ENCODE measurements around the gene ATP7B.
"Not testable (repeated sequence)": the region's sequence is repeated elsewhere in the genome, so short reads cannot be mapped to it uniquely, and the experiment has no call there.

Gene ATP7B

DNA sequence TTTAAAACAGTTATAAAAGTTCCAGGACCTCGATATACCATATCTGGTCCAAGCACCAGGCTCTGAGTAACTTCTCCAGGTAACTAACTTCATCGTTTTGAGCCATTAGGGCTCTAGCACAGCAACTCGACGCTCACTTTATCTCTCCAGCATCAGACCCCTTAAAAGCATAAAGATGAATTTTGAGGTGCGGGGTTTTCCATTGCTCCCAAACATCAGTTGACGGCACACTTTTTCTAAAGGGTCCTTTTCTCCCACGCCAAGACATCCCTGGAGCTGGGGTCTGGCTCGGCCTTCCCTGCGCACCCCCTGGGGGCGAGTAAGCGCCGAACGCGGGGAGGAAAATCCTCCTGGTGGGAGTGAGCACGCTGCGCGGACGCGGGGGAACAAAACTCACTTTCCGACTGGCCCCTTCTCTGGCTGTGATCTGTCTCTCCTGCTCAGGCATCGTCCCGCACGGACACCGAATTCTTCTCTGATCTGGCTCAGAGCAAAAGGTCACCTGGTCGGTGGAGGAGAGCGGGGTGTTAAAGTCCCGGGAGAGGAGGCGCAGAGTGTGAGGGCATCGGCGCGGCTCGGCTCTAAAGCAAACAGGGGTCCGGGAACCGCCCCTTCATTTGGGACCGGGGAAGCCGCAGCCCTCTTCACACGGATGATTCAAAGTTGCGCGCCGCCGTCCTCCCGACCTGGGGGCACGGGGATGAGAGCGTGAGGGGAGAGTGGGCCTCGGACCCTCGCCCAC, at the start of gene ATP7B:
Gene ATP7B (minus strand): TSS at position 561 of the 742 bp plus-strand sequence. CDS start 113 bp downstream, at position 448.
- peak; percentile 13 for DNase-seq (ENCODE audit: low read depth)

- no peak for DNase-seq (ENCODE audit: low read depth)
These were observed 42.2 kb upstream of the ATP7B start for GRCh38 chr13:52053460-52053859.

DNA sequence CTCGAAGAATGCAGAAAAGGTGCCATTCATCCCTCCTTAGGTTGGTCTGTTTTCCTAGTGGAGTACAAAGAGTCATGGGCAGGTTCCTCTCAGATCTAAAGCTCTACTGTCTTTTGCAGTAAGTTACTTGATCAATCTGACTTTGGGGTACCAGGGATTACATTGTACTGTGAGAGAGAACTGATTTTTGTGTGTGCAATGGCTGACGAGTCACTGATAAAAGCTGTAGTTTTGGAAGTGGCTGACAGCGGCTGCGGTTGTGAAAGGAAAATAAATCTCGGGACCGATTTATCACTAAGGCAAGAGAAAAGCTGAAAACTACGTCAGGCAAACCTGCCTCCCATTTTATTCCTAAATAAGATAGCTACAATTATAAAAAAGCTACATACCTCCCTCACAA, 40.1 kb upstream of the ATP7B start:
- no peak for DNase-seq (ENCODE audit: low read depth)

DNA sequence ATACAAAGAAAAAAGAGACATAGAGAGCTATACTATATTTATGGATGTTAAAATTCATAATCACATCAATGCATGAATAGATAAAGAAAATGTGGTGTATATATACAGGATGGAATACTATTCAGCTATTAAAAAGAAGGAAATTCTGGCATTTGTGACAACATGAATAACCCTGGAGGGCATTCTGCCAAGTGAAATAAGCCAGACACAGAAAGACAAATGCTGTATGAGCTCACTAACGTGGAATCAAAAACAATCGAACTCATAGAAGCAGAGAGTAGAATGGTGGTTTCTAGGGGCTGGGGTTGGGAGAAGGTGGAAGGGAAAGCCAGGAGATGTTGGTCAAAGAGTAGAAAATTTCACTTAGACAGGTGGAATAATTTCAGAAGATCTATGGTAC, 37.3 kb upstream of the ATP7B start:
- no peak for DNase-seq (ENCODE audit: low read depth)

DNA sequence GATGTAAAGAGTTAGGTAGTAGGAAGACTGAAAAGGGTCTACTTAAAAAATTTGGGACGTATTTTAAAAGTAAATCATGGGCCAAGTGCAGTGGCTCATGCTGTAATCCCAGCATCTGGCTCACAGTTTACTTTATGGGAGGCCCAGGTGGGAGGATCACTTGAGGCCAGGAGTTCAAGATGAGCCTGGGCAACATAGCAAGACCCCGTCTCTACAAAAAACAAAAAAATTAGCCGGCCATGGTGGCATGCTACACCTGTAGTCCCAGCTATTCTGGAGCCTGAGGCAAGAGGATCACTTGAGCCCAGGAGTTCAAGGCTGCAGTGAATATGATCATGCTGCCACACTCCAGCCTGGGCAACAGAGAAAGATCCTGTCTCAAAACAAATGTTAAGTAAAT, 36.2 kb upstream of the ATP7B start:
- DNase-seq (ENCODE audit: low read depth), result no peak

DNA sequence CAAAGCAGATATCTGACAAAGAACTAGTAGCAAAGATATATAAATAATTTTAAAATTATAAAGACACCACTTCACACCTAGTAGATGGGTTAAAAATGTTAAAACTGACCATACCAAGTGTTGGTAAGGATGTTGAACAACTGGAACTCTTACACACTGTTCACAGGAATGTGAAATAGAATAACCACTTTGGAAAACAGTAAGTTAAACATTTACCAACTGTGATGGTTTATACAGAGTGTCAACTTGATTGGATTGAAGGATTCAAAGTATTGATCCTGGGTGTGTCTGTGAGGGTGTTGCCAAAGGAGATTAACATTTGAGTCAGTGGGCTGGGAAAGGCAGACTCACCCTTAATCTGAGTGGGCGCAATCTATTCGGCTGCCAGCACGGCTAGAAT, 32.4 kb upstream of the ATP7B start:
- DNase-seq (ENCODE audit: low read depth), result no peak

GRCh38 chr13:52036037-52036436, 24.8 kb upstream of the ATP7B start:
- no peak for DNase-seq (ENCODE audit: low read depth)

DNA sequence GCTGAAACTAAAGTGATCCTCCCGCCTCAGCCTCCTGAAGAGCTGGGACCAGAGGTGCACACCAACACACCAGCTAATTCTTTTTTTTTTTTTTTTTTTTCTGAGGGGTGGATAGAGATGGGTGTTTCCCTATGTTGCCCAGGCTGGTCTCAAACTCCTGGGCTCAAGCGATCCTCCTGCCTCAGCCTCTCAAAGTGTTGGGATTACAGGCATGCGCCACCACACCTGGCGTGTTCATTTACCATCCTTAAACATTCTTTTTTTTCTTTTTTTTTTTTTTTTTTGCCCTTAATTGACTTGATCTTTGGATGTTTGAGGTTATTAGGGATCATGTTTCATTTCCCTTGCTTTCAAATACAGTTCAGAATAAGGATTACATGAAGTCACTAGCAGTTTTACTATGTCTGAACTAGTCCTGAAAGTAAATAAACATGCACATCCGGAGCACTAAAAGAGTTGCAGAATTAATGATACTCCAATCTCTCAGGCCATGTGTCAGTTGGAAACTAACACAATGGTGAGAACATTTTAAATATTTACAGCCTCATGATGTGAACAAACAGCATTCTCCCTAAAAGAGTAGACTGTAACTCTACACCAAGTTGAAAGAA, 23.5 kb upstream of the ATP7B start:
- DNase-seq (ENCODE audit: low read depth), result no peak

- no peak for DNase-seq (ENCODE audit: low read depth)
These were observed 21.8 kb upstream of the ATP7B start for GRCh38 chr13:52033039-52033438.

DNA sequence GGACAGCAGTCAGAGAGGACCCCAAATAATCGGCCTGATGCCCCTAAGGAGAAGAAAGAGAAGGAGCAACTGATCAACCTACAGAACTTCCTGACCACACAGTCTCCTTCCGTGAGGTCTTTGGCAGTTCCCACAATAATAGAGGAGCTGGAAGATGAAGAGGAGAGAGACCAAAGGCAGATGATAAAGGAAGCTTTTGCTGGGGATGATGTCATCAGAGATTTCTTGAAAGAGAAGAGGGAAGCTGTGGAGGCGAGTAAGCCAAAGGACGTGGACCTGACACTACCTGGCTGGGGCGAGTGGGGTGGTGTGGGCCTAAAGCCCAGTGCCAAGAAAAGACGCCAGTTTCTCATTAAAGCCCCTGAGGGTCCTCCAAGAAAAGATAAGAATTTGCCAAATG, 19.2 kb upstream of the ATP7B start:
- DNase-seq (ENCODE audit: low read depth), result not testable (repeated sequence)

DNA sequence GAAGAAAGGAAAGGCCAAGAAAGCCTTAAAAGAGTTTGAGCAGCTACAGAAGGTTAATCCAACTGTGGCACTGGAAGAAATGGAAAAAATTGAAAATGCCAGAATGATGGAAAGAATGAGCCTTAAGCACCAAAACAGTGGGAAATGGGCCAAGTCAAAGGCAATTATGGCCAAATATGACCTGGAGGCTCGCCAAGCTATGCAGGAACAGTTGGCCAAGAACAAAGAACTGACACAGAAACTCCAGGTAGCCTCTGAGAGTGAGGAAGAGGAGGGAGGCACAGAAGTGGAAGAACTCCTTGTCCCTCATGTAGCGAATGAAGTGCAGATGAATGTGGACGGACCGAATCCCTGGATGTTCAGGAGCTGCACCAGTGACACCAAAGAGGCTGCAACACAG, 18.3 kb upstream of the ATP7B start:
- DNase-seq (ENCODE audit: low read depth), result no peak

GRCh38 chr13:52027832-52028231, 16.6 kb upstream of the ATP7B start:
- no peak for DNase-seq (ENCODE audit: low read depth)

- no peak for DNase-seq (ENCODE audit: low read depth)
These were observed 15.0 kb upstream of the ATP7B start for GRCh38 chr13:52026246-52026626.

GRCh38 chr13:52025475-52026245, 14.4 kb upstream of the ATP7B start:
- no peak for DNase-seq (ENCODE audit: low read depth)

DNA sequence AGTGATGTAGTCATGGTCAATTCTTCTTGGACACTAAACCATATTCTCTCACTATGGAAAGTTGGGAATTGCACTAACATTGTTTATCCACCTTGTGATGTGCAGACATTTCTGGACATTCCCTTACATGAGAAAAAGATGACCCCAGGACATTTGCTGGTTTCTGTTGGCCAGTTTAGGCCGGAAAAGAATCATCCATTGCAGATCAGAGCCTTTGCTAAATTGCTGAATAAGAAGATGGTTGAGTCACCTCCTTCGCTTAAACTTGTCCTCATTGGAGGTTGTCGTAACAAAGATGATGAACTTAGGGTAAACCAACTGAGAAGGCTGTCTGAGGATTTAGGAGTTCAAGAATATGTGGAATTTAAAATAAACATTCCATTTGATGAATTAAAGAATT, 13.2 kb upstream of the ATP7B start, which contains the start of gene UTP14C:
Gene UTP14C (plus strand): TSS at position 211 of the 400 bp plus-strand sequence. CDS start 4,114 bp downstream, outside the sequence.
- DNase-seq (ENCODE audit: low read depth), result no peak

DNA sequence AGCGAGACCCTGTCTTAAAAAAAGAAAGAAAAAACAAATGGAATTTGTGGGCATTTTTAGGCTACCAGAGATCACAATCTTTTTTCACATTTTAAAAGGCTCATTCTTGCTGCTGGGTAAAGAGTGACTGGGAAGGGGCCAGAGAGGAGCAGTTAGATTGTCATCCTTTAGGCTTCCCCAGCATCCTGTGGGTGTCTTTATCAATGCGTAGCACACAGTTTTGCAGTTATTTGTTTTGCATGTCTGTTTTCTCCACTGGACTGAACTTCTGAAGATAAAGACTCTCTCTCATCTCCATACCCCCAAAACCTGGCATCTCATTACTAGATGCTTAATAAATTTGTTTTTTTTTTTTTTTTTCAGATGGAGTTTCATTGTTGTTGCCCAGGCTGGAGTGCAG, 11.1 kb upstream of the ATP7B start:
- DNase-seq (ENCODE audit: low read depth), result no peak

- DNase-seq (ENCODE audit: low read depth), result no peak
These were observed 8.9 kb upstream of the ATP7B start for GRCh38 chr13:52020191-52020590.

- DNase-seq (ENCODE audit: low read depth), result no peak
These were observed 5.0 kb upstream of the ATP7B start for GRCh38 chr13:52016296-52016695.

DNA sequence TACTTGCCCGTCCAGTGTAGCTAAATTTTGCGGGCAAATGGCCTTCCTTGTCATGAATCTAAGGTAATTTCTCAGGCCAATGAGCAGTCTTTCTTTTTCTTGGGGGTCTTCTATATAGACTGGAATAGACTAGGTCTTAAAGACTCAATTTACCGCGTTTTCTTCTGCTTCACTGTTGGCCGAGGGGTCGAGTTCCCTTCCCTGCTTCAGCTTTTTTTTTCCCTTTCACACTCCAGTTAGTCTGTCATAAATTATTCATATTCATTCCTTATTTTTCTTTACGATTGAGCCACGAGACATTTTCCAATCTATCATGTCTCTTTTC, 1.2 kb upstream of the ATP7B start:
- DNase-seq (ENCODE audit: low read depth), result no peak

DNA sequence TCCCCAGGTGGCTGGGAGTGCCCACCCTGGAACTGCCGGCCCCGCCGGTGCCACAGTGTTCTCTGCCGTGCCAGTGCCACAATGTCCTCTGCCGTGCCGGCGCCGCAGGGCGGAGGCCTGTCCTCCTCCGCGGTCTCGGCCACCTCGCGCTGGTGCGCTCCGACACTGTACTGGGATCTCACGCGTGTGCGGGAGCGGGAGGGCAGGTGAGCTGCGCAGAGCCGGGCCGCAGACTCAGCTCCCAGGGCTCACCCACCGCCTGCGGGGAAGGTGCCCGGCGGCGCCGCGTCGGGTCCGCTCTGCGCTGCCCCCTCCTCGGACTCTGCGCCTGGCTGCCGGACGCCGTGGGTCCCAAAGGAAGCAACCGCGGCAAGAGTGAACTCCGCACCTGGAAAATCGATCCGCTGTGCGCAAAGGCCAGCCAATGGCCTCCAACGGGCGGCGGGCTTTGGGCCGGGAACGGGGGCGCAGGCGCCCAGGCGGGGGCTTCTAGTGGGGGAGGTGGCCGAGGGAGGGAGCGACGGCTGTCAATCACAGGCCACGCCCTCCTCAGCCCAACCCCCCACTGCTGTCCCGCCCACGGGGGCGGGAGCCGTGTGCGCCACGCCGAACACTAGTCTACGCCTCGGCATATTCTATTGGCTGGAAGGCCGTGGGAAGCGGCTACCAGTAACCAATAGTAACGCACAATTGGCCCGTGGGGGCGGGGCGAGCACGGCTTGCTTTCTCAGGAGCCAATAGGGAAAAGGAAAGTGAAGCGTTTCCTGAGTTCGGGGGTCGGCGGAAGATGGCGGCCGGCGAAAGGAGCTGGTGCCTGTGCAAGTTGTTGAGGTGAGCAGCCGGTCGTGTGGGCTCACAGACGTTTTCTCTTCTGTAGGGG, 622 bp upstream of the ATP7B start, which contains the start of gene ALG11:
Gene ALG11 (plus strand): TSS at position 767 of the 880 bp plus-strand sequence. CDS start 21 bp downstream, at position 788.
- peak; percentile 99 for DNase-seq (ENCODE audit: low read depth)

DNA sequence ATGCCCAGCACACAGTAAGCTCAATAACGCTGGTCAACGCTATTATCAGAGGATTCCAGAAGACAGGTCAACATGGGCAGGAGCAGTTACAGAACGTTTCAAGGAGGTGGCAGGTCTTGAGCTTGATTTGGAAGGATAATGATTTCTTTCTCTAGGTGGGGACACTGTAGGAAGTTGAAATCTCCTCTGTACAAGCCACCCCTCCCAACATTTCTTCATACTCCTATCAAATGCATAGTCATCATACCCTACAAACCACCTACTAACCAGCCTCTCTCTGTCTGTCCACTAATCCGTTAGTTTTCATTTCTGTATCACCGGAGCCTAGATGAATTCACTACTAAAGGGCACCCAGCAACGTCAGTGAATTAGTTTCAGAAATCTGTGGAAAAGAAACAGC, 1.3 kb downstream of the ATP7B start:
- no peak for DNase-seq (ENCODE audit: low read depth)
